Gastroesophageal sphincter (tissue), 4 donors: ENCODE measurements around the gene DZIP3. TPM values are rescaled to one million over a fixed set of nuclear protein-coding genes. Genes with fewer than 3 reads are reported as not detected.

Experiments used
- ATAC-seq: fragments of 150-250 bp; one replicate; pipeline ENCODE4 v1.9.1; 2016; ENCODE audit warnings: mild to moderate bottlenecking, moderate library complexity
- H3K27ac ChIP-seq, 4 donors: fragments of 200-600 bp; sonication (generic) in 3 of 4; 1 replicate in 3 of 4; 2 replicates in 1 of 4; pipeline ENCODE4 v1.5.1; 2016 to 2019
- H3K27me3 ChIP-seq: fragments of 200-600 bp; sonication (generic); one replicate; pipeline ENCODE4 v1.5.1; 2019
- H3K36me3 ChIP-seq, 2 donors: fragments of 200-600 bp; sonication (generic); one replicate each; pipeline ENCODE4 v1.5.1; 2019; ENCODE audit warnings: control low read depth in 1 of 2
- H3K4me1 ChIP-seq, 3 donors: fragments of 200-600 bp; sonication (generic); 1 replicate in 2 of 3; 2 replicates in 1 of 3; pipeline ENCODE4 v1.5.1; 2016 to 2019; ENCODE audit warnings: control low read depth in 2 of 3
- H3K4me3 ChIP-seq, 2 donors: fragments of 200-600 bp; sonication (generic); one replicate each; pipeline ENCODE4 v1.5.1; 2019; ENCODE audit warnings: mild to moderate bottlenecking in 1 of 2, moderate library complexity in 1 of 2
- H3K9me3 ChIP-seq, 3 donors: fragments of 200-600 bp; sonication (generic); one replicate each; pipeline ENCODE4 v1.5.1; 2017 to 2019; ENCODE audit warnings: control low read depth in 2 of 3
- EP300 ChIP-seq: sonication (generic); formaldehyde crosslinking; IDR thresholded peaks from one replicate; pipeline ENCODE4 v1.6.1; 2017; ENCODE audit warnings: antibody characterized with exemption, mild to moderate bottlenecking
- POLR2A ChIP-seq, 2 donors: fragments of 450-650 bp; IDR thresholded peaks; one replicate each; pipeline ENCODE4 v1.6.1; 2017; ENCODE audit warnings: antibody characterized with exemption in 2 of 2, mild to moderate bottlenecking in 2 of 2, moderate library complexity in 1 of 2
- POLR2AphosphoS5 ChIP-seq: sonication (generic); formaldehyde crosslinking; IDR thresholded peaks from one replicate; pipeline ENCODE4 v1.6.1; 2017; ENCODE audit warnings: antibody characterized with exemption
- WGBS, 2 donors: methylation state at CpG; one replicate each; pipeline ENCODE4 v1.1.5; 2018; ENCODE audit warnings: low coverage in 1 of 2; 5-methylcytosine and 5-hydroxymethylcytosine counted together
- total RNA-seq, 4 donors: library from RNA; depleted of rRNA; stranded (reverse); fragments of >200 nt; gene quantifications; one replicate each; pipeline ENCODE4 v1.1.0, GENCODE V29; 2016
- TF ChIP-seq, protein P1 (sequence below), 4 experiments: fragments of 200-600 bp in 2 of 4; fragments of 450-650 bp in 2 of 4; sonication (generic) in 1 of 4; IDR thresholded peaks; one replicate each; pipeline ENCODE4 v1.5.1; 2017 to 2019; ENCODE audit warnings: antibody characterized with exemption in 4 of 4, mild to moderate bottlenecking in 2 of 4, moderate library complexity in 2 of 4

The DZIP3 gene
- total RNA-seq, 4 donors from 2014 or later: 8.3 to 20.5 (median 10.0) TPM

DNA sequence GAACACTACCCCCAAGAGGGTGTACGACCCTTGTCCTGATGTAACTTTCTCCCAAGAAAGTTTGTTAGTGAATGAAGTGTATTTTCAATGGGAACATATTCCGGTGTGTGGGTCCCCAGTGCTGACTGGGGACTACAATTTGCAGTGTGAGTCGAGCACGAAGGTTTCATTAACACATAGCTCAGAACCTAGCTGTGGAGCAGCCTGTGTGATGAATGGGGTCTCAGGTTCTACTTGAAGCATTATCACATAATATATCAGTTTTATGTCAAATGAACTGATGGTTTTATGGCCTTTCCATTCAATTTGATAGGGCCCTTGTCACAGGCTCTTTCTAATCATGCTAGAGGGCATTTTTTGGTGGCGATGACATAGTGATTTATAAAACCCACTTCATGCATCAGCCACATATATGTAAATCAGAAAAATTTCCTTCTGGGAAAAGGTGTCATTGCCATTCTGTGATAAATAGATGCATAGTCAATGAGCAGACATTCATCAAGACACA, 123.5 kb downstream of the DZIP3 start:
- Histone ChIP-seq H3K36me3 (no peaks in the 10 kb centered on the region), H3K27ac (no peak overlapping the region), H3K4me3 (no peak overlapping the region), H3K4me1 (no peaks in the 10 kb centered on the region), H3K27me3 (no peaks in the 10 kb centered on the region), H3K9me3 (no peaks in the 10 kb centered on the region)
- TF ChIP-seq POLR2AphosphoS5: no peak
- no peak for TF ChIP-seq POLR2A (IDR thresholded peaks at IDR 0.05)
- TF ChIP-seq, protein P1, sequence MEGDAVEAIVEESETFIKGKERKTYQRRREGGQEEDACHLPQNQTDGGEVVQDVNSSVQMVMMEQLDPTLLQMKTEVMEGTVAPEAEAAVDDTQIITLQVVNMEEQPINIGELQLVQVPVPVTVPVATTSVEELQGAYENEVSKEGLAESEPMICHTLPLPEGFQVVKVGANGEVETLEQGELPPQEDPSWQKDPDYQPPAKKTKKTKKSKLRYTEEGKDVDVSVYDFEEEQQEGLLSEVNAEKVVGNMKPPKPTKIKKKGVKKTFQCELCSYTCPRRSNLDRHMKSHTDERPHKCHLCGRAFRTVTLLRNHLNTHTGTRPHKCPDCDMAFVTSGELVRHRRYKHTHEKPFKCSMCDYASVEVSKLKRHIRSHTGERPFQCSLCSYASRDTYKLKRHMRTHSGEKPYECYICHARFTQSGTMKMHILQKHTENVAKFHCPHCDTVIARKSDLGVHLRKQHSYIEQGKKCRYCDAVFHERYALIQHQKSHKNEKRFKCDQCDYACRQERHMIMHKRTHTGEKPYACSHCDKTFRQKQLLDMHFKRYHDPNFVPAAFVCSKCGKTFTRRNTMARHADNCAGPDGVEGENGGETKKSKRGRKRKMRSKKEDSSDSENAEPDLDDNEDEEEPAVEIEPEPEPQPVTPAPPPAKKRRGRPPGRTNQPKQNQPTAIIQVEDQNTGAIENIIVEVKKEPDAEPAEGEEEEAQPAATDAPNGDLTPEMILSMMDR (IDR thresholded peaks at IDR 0.05): no peak
- TF ChIP-seq EP300: no peak
- WGBS, 2 donors: 82 to 87% methylated on average over 5 of the region's 5 CpGs
- no peak for ATAC-seq

- H3K27ac ChIP-seq: no peak overlapping the region
- no peaks in the 10 kb centered on the region for H3K27me3 ChIP-seq
- no peak overlapping the region for H3K4me3 ChIP-seq
- no peaks in the 10 kb centered on the region for H3K4me1 ChIP-seq
- TF ChIP-seq POLR2A (IDR thresholded peaks at IDR 0.05) (no peak), POLR2AphosphoS5 (no peak), EP300 (no peak)
- TF ChIP-seq, protein P1 (IDR thresholded peaks at IDR 0.05): no peak
- no peaks in the 10 kb centered on the region for H3K36me3 ChIP-seq
- 61 to 90% methylated on average over 2 to 3 of the region's 3 CpGs for WGBS, 2 donors
- H3K9me3 ChIP-seq: no peaks in the 10 kb centered on the region
- ATAC-seq: no peak
These were observed 124.3 kb downstream of the DZIP3 start for GRCh38 chr3:108713816-108714215.

DNA sequence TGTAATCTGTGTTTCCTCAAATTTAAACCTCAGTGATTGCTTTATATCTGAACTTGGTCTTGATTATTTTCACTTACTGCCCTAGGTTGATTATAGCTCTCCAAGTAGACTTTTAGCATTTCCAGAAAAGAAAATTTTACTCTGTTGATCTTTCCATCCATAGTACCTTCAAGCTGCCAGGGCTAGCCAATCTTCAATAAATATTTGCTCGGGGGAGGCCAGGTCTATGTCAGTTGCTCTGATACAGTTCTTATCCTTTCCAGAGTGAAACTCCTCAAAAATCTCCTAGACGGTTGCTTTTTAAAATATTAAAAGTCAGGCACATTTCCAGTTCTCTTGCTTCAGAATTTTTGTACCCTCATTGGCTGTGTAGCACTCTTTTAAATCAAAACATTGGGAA, 128.9 kb downstream of the DZIP3 start:
- Histone ChIP-seq H3K27ac (no peak overlapping the region), H3K9me3 (no peaks in the 10 kb centered on the region), H3K27me3 (no peaks in the 10 kb centered on the region), H3K4me1 (no peaks in the 10 kb centered on the region), H3K36me3 (no peaks in the 10 kb centered on the region), H3K4me3 (no peak overlapping the region)
- ATAC-seq: no peak
- WGBS, 2 donors: 21 to 33% methylated on average over 1 to 2 of the region's 2 CpGs
- TF ChIP-seq POLR2AphosphoS5 (no peak), EP300 (no peak), POLR2A (IDR thresholded peaks at IDR 0.05) (no peak)
- TF ChIP-seq, protein P1 (IDR thresholded peaks at IDR 0.05): no peak

DNA sequence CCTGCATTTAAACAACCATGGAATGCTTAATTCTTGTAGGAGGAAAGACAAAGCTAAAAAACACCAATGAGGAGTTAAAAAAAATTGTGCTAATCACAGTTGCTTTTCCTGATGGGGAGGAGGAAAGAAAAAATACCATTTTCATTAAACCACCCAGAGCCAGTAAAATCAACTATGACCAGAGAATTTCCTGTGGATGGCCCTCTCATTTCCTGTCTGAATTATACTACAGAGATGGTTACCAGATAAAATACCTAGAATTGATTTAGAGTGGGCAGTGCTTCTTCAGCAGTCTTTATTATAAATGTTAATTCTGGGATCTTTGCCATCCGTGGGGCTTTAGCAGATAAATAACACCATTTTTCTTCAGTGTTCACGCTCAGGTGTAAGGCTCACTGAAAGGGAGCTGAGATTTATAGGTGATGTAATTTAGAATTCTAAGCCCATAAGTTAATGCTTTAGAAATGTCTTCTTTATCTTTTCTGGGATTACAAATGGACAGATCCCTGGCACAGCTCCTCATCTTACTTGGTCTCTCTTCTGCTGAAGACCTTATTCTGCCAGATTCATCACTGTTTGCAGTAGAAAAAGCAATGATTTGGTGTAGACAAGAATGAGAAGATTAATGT, 129.8 kb downstream of the DZIP3 start:
- no peak for ATAC-seq
- H3K4me3 ChIP-seq: no peak overlapping the region
- no peak for TF ChIP-seq POLR2A (IDR thresholded peaks at IDR 0.05)
- 20 to 28% methylated on average over 2 of the region's 2 CpGs for WGBS, 2 donors
- no peak overlapping the region for H3K27ac ChIP-seq
- H3K9me3 ChIP-seq: no peaks in the 10 kb centered on the region
- H3K36me3 ChIP-seq: no peaks in the 10 kb centered on the region
- no peaks in the 10 kb centered on the region for H3K27me3 ChIP-seq
- H3K4me1 ChIP-seq: no peaks in the 10 kb centered on the region

DNA sequence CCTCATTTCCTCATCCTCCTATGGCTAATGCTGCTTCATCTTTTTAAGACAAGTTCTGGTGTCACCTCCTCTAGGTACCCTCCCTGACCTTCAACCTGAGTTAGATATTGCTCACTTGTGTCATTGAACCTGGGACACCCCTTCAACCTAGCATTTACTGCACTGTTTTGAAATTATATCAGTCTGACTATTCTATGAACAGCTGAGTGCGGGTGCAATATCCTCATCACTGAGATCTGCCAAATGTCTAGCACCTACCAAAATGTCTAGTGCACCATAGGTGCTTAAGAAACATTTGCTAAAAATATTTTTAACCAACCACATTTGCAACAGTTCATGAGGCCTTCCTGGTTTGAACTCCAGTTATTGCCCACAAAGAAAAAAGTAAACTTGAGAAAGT, 133.2 kb downstream of the DZIP3 start:
- H3K36me3 ChIP-seq: no peaks in the 10 kb centered on the region
- no peak overlapping the region for H3K4me3 ChIP-seq
- no peak for ATAC-seq
- no peaks in the 10 kb centered on the region for H3K4me1 ChIP-seq
- H3K27me3 ChIP-seq: no peaks in the 10 kb centered on the region
- no peak overlapping the region for H3K27ac ChIP-seq
- no peaks in the 10 kb centered on the region for H3K9me3 ChIP-seq
- TF ChIP-seq POLR2AphosphoS5: no peak
- TF ChIP-seq POLR2A (IDR thresholded peaks at IDR 0.05): no peak
- no peak for TF ChIP-seq EP300
- TF ChIP-seq, protein P1 (IDR thresholded peaks at IDR 0.05): no peak
- 67% methylated on average over 1 of the region's 1 CpG; no CpG with 5 or more reads in 1 of the 2 donors for WGBS, 2 donors
